SK-N-SH (cell line): Measurements from ENCODE around the gene TMEM14B. TPM values are rescaled to one million over a fixed set of nuclear protein-coding genes. Genes with fewer than 3 reads are reported as not detected.
"Not testable (repeated sequence)": the region's sequence is repeated elsewhere in the genome, so short reads cannot be mapped to it uniquely, and the experiment has no call there.

Experiments used
- CTCF ChIA-PET: fragments of 300-600, 350-600 bp; formaldehyde crosslinking; extraction: SDS; loops from one replicate; lab custom pipeline; 2021; lab: Yijun Ruan, JAX
- POLR2A ChIA-PET: fragments of 350-600 bp; sonication (Branson Sonifier 250); formaldehyde crosslinking; extraction: SDS; loops from one replicate; lab custom pipeline; 2020; ENCODE audit warnings: antibody characterized with exemption, inconsistent platforms; lab: Yijun Ruan, JAX
- DNase-seq: peaks from one replicate; pipeline ENCODE4 v3.0.0; 2012
- H2AFZ ChIP-seq: fragments of 200-600 bp; sonication (generic); 2 replicates; pipeline ENCODE4 v1.8.1; 2016; ENCODE audit warnings: antibody characterized with exemption, mild to moderate bottlenecking, low read depth
- H3F3A ChIP-seq: fragments of 200-600 bp; sonication (generic); replicated peaks from 2 replicates; pipeline ENCODE3; 2016; ENCODE audit warnings: antibody characterized with exemption, mild to moderate bottlenecking; ENCODE audit not compliant: insufficient read depth
- H3K27ac ChIP-seq, 2 experiments: fragments of 200-500 bp in 1 of 2; fragments of 200-600 bp in 1 of 2; sonication (Bioruptor generic) in 1 of 2; sonication (generic), shearing (Covaris generic) in 1 of 2; 2 replicates each; pipeline versions ENCODE4 v1.5.1 to v1.6.1; 2014 to 2016; ENCODE audit warnings: low read depth in 2 of 2, inconsistent platforms in 1 of 2, low read length in 1 of 2, mild to moderate bottlenecking in 1 of 2, mixed read lengths in 1 of 2
- H3K27me3 ChIP-seq: fragments of 200-600 bp; sonication (generic), shearing (Covaris generic); 2 replicates; pipeline ENCODE4 v1.6.1; 2016; ENCODE audit warnings: mixed run types; ENCODE audit not compliant: insufficient read depth
- H3K36me3 ChIP-seq, 2 experiments: fragments of 200-500 bp in 1 of 2; fragments of 200-600 bp in 1 of 2; sonication (Bioruptor generic) in 1 of 2; sonication (generic) in 1 of 2; replicated peaks in 1 of 2; 2 replicates each; pipeline versions ENCODE3 to v1.5.1; 2014 to 2016; ENCODE audit warnings: low read length in 1 of 2, mild to moderate bottlenecking in 1 of 2; ENCODE audit not compliant: insufficient read depth in 2 of 2, control insufficient read depth in 1 of 2
- H3K4me1 ChIP-seq, 2 experiments: fragments of 200-500 bp in 1 of 2; fragments of 200-600 bp in 1 of 2; sonication (Bioruptor generic) in 1 of 2; sonication (generic), shearing (Covaris generic) in 1 of 2; 2 replicates each; pipeline versions ENCODE4 v1.5.1 to v1.6.1; 2014 to 2016; ENCODE audit warnings: low read depth in 1 of 2, low read length in 1 of 2, mixed run types in 1 of 2; ENCODE audit not compliant: insufficient read depth in 2 of 2, control insufficient read depth in 1 of 2
- H3K4me2 ChIP-seq: fragments of 200-600 bp; sonication (generic), shearing (Covaris generic); 2 replicates; pipeline ENCODE4 v1.6.1; 2017; ENCODE audit warnings: mixed run types
- H3K4me3 ChIP-seq, 2 experiments: fragments of 200-500 bp in 1 of 2; fragments of 200-600 bp in 1 of 2; sonication (Bioruptor generic) in 1 of 2; sonication (generic), shearing (Covaris generic) in 1 of 2; 2 replicates each; pipeline versions ENCODE4 v1.5.1 to v1.8.1; 2014 to 2016; ENCODE audit warnings: low read depth in 2 of 2, inconsistent platforms in 1 of 2, low read length in 1 of 2, mild to moderate bottlenecking in 1 of 2, mixed read lengths in 1 of 2, moderate library complexity in 1 of 2
- H3K79me2 ChIP-seq: fragments of 200-600 bp; sonication (generic); 2 replicates; pipeline ENCODE4 v1.8.1; 2017; ENCODE audit warnings: mild to moderate bottlenecking; ENCODE audit not compliant: insufficient read depth
- H3K9ac ChIP-seq: fragments of 200-600 bp; sonication (generic); 2 replicates; pipeline ENCODE4 v1.6.1; 2017; ENCODE audit warnings: mixed run types
- H3K9me2 ChIP-seq: fragments of 200-600 bp; sonication (generic); 2 replicates; pipeline ENCODE4 v1.6.1; 2017; ENCODE audit warnings: mixed run types
- H3K9me3 ChIP-seq: fragments of 200-600 bp; sonication (generic); 2 replicates; pipeline ENCODE4 v1.6.1; 2017; ENCODE audit warnings: mixed run types, mild to moderate bottlenecking, moderate library complexity
- H4K20me1 ChIP-seq: fragments of 200-600 bp; sonication (generic); 2 replicates; pipeline ENCODE4 v1.6.1; 2017; ENCODE audit warnings: mild to moderate bottlenecking, mixed run types; ENCODE audit not compliant: insufficient read depth
- CHD2 ChIP-seq: fragments of 150-350 bp; IDR thresholded peaks from 2 replicates; pipeline ENCODE4 v1.6.1; 2018; ENCODE audit warnings: low read length; ENCODE audit not compliant: partially characterized antibody
- ELF1 ChIP-seq: IDR thresholded peaks from 2 replicates; pipeline ENCODE4 v1.4.0; 2012
- FOSL2 ChIP-seq: IDR thresholded peaks from 2 replicates; pipeline ENCODE4 v1.4.0; 2012; ENCODE audit warnings: low read depth, mild to moderate bottlenecking, moderate library complexity, borderline replicate concordance
- FOXM1 ChIP-seq: IDR thresholded peaks from 2 replicates; pipeline ENCODE4 v1.4.0; 2012; ENCODE audit warnings: low read depth, mild to moderate bottlenecking
- GABPA ChIP-seq: IDR thresholded peaks from 2 replicates; pipeline ENCODE4 v1.4.0; 2012; ENCODE audit warnings: low read depth, mild to moderate bottlenecking
- GATA2 ChIP-seq: sonication (generic); formaldehyde crosslinking; IDR thresholded peaks from 2 replicates; pipeline ENCODE4 v1.5.0; 2020; ENCODE audit warnings: mild to moderate bottlenecking, missing genetic modification reagents
- MXI1 ChIP-seq: IDR thresholded peaks from 2 replicates; pipeline ENCODE4 v1.6.1; 2012; ENCODE audit warnings: mild to moderate bottlenecking, low read depth, low read length, improper control_type of control experiment
- NFIC ChIP-seq: IDR thresholded peaks from 2 replicates; pipeline ENCODE4 v1.4.0; 2012; ENCODE audit warnings: borderline replicate concordance
- RCOR1 ChIP-seq: fragments of 150-350 bp; IDR thresholded peaks from 2 replicates; pipeline ENCODE4 v1.6.1; 2017; ENCODE audit warnings: antibody characterized with exemption, low read length
- SIN3A ChIP-seq: IDR thresholded peaks from 2 replicates; pipeline ENCODE4 v1.6.1; 2012; ENCODE audit warnings: low read depth, mild to moderate bottlenecking, low read length, moderate library complexity, borderline replicate concordance
- SMC3 ChIP-seq: IDR thresholded peaks from 2 replicates; pipeline ENCODE4 v1.6.1; 2012; ENCODE audit warnings: low read depth, low read length, improper control_type of control experiment
- YY1 ChIP-seq: IDR thresholded peaks from 2 replicates; pipeline ENCODE4 v1.4.0; 2012; ENCODE audit warnings: low read depth, mild to moderate bottlenecking
- WGBS: methylation state at CpG from one replicate; pipeline ENCODE4 v1.1.6; 2017; ENCODE audit warnings: low lambda C conversion rate; 5-methylcytosine and 5-hydroxymethylcytosine counted together
- polyA plus RNA-seq, 3 experiments: library from polyadenylated mRNA; depleted of rRNA; stranded (reverse); fragments of >200 nt; gene quantifications; 2 replicates each; pipeline ENCODE4 v1.2.3, GENCODE V29; 2012
- TF ChIP-seq, protein P1 (sequence below): IDR thresholded peaks from 2 replicates; pipeline ENCODE4 v1.4.0; 2012; ENCODE audit warnings: low read depth
- TF ChIP-seq, protein P2 (sequence below): fragments of 150-350 bp; IDR thresholded peaks from 2 replicates; pipeline ENCODE4 v1.6.1; 2017; ENCODE audit warnings: antibody characterized with exemption, low read length, low read depth, borderline replicate concordance
- TF ChIP-seq, protein P3 (sequence below): fragments of 200-600 bp; sonication (generic); IDR thresholded peaks from 2 replicates; pipeline ENCODE4 v1.6.1; 2017; ENCODE audit warnings: antibody characterized with exemption, mild to moderate bottlenecking, moderate library complexity
- TF ChIP-seq, protein P4 (sequence below): IDR thresholded peaks from 2 replicates; pipeline ENCODE4 v1.4.0; 2012; ENCODE audit warnings: low read depth, borderline replicate concordance

Gene TMEM14B
- polyA plus RNA-seq, 1 of the 3 experiments (the other 2 are of a cell fraction), result 93.6 TPM

DNA sequence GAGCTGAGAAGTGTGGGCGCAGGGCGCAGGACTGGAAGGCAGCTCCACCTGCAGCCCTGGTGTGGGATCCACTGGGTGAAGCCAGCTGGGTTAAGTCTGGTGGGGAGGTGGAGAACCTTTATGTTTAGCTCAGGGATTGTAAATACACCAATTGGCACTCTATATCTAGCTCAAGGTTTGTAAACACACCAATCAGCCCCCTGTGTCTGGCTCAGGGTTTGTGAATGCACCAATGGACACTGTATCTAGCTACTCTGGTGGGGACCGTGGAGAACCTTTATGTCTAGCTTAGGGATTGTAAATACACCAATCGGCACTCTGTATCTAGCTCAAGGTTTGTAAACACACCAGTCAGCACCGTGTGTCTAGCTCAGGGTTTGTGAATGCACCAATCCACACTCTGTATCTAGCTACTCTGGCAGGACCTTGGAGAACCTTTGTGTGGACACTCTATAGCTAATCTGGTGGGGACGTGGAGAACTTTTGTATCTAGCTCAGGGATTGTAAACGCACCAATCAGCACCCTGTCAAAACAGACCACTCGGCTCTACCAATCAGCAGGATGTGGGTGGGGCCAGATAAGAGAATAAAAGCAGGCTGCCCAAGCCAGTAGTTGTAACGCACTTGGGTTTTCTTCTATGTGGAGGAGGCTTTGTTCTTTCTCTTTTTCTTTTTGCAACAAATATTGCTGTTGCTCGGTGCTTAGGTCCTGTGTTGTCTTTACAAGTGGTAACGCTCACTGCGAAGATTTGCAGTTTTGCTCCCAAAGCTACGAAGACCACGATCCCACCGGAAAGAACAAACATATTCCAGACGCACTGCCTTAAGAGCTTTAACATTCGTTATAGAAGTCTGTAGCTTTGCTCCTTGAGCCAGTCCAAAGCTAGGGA is 26.4 kb upstream of the TMEM14B start:
- peak overlapping the region; percentile 53; a peak in 3 of 4 replicates for H3K4me3 ChIP-seq
- H3K9me3 ChIP-seq, DNase-seq, H4K20me1 ChIP-seq, H3K36me3 ChIP-seq, H3K9ac ChIP-seq, H3F3A ChIP-seq, H3K27me3 ChIP-seq, H3K9me2 ChIP-seq: not testable (repeated sequence)
- POLR2A ChIA-PET, result interaction anchor here (0.9 to 4.7 kb wide), 3 partner anchors 26 to 239 kb away, joined by 3 to 66 read pairs (median 16); partner anchors contain the start of genes C6orf52, PAK1IP1 and TMEM14B
- peak overlapping the region in 1 of 2 experiments; percentile 86; a peak in 2 of 4 replicates for H3K27ac ChIP-seq
- peaks cover 9 to 16% of the 10 kb centered on the region in 2 experiments; a peak in 2 of 4 replicates for H3K4me1 ChIP-seq
- H3K79me2 ChIP-seq, result peaks cover 29% of the 10 kb centered on the region
- peak overlapping the region; percentile 89; the same call in 1 of the 2 replicates for H2AFZ ChIP-seq
- H3K4me2 ChIP-seq, result peak overlapping the region; percentile 85; the same call in 1 of the 2 replicates
- WGBS, result 85% methylated on average over 15 of the region's 17 CpGs
- CTCF ChIA-PET, result interaction anchor here (0.9 to 1.4 kb wide), 2 partner anchors 210 to 213 kb away, joined by 3 read pairs; no protein-coding TSS in a partner anchor

DNA sequence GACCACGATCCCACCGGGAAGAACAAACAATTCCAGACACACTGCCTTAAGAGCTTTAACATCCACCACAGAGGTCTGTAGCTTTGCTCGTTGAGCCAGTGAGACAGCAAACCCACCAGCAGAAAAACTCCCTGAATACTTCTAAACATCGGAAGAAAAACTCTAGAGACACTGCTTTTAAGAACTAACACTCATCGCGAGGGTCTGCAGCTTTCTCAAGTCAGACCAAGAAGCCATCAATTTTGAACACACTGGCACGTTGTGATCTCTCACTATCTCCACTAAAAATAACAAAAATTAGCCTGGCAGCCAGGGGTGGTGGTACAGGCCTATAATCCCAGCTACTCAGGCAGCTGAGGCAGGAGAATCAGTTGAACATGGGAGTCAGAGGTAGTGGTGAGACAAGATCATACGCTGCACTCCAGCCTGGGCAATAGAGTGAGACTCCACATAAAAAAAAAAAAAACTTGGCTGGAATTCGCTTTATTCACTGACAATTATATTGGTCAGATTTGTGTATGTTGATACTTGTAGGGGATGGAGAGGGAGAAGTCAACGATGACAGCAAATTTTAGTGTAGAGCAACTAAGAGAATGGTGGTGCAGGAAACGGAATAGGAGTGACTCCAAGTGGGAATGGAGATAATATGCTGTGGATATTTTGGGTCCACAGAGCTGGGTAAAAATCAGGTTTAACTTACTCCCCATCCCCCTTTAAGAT is 25.6 kb upstream of the TMEM14B start:
- peak overlapping the region; percentile 87 for H3K9ac ChIP-seq
- no peaks in the 10 kb centered on the region for H3K9me3 ChIP-seq
- H3K9me2 ChIP-seq, result no peaks in the 10 kb centered on the region
- CTCF ChIA-PET, result interaction anchor here (1.0 to 1.2 kb wide), 2 partner anchors 80 to 216 kb away, joined by 3 read pairs; no protein-coding TSS in a partner anchor
- no peaks in the 10 kb centered on the region for H4K20me1 ChIP-seq
- WGBS, result 71% methylated on average over 11 of the region's 11 CpGs
- TF ChIP-seq, protein P1, sequence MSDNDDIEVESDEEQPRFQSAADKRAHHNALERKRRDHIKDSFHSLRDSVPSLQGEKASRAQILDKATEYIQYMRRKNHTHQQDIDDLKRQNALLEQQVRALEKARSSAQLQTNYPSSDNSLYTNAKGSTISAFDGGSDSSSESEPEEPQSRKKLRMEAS, result no peak
- no peak for TF ChIP-seq RCOR1
- TF ChIP-seq GABPA, result no peak
- no peak for TF ChIP-seq GATA2 (CRISPR knock-in tag)
- TF ChIP-seq CHD2, result no peak
- TF ChIP-seq, protein P2, sequence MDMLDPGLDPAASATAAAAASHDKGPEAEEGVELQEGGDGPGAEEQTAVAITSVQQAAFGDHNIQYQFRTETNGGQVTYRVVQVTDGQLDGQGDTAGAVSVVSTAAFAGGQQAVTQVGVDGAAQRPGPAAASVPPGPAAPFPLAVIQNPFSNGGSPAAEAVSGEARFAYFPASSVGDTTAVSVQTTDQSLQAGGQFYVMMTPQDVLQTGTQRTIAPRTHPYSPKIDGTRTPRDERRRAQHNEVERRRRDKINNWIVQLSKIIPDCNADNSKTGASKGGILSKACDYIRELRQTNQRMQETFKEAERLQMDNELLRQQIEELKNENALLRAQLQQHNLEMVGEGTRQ, result no peak
- TF ChIP-seq, protein P3, sequence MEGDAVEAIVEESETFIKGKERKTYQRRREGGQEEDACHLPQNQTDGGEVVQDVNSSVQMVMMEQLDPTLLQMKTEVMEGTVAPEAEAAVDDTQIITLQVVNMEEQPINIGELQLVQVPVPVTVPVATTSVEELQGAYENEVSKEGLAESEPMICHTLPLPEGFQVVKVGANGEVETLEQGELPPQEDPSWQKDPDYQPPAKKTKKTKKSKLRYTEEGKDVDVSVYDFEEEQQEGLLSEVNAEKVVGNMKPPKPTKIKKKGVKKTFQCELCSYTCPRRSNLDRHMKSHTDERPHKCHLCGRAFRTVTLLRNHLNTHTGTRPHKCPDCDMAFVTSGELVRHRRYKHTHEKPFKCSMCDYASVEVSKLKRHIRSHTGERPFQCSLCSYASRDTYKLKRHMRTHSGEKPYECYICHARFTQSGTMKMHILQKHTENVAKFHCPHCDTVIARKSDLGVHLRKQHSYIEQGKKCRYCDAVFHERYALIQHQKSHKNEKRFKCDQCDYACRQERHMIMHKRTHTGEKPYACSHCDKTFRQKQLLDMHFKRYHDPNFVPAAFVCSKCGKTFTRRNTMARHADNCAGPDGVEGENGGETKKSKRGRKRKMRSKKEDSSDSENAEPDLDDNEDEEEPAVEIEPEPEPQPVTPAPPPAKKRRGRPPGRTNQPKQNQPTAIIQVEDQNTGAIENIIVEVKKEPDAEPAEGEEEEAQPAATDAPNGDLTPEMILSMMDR, result no peak
- TF ChIP-seq ELF1, result no peak
- TF ChIP-seq FOXM1, result no peak
- TF ChIP-seq SIN3A, result no peak
- TF ChIP-seq NFIC, result no peak
- TF ChIP-seq FOSL2, result no peak
- no peak for TF ChIP-seq SMC3
- TF ChIP-seq MXI1, result no peak
- no peak for TF ChIP-seq YY1
- TF ChIP-seq, protein P4, sequence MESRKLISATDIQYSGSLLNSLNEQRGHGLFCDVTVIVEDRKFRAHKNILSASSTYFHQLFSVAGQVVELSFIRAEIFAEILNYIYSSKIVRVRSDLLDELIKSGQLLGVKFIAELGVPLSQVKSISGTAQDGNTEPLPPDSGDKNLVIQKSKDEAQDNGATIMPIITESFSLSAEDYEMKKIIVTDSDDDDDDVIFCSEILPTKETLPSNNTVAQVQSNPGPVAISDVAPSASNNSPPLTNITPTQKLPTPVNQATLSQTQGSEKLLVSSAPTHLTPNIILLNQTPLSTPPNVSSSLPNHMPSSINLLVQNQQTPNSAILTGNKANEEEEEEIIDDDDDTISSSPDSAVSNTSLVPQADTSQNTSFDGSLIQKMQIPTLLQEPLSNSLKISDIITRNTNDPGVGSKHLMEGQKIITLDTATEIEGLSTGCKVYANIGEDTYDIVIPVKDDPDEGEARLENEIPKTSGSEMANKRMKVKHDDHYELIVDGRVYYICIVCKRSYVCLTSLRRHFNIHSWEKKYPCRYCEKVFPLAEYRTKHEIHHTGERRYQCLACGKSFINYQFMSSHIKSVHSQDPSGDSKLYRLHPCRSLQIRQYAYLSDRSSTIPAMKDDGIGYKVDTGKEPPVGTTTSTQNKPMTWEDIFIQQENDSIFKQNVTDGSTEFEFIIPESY, result no peak
- peak overlapping the region; percentile 86 to 88 for H3K27ac ChIP-seq
- H2AFZ ChIP-seq, result peak overlapping the region; percentile 89
- POLR2A ChIA-PET, result interaction anchor here (0.6 to 4.7 kb wide), 6 partner anchors 16 to 240 kb away, joined by 3 to 66 read pairs (median 3); partner anchors contain the start of genes C6orf52, PAK1IP1, SYCP2L and TMEM14B
- H3K27me3 ChIP-seq, result no peaks in the 10 kb centered on the region
- no peak for DNase-seq
- peaks cover 7% of the 10 kb centered on the region for H3F3A ChIP-seq
- H3K36me3 ChIP-seq, result peaks cover 0 to 6% of the 10 kb centered on the region in 2 experiments
- peak overlapping the region; percentile 85 for H3K4me2 ChIP-seq
- H3K4me1 ChIP-seq, result peaks cover 9 to 16% of the 10 kb centered on the region in 2 experiments; a peak in 2 of 4 replicates
- H3K79me2 ChIP-seq, result peaks cover 34% of the 10 kb centered on the region
- H3K4me3 ChIP-seq, result peak overlapping the region; percentile 65 to 93
